Activated CD8-positive, alpha-beta T cell treated with anti-CD3 and anti-CD28 coated beads, Interleukin-2, amount 10 ng/mL, durations not matched to agents 7 days and 5 days (primary cell): ENCODE measurements around the gene TBC1D17. TPM values are rescaled to one million over a fixed set of nuclear protein-coding genes. Genes with fewer than 3 reads are reported as not detected.

Experiments used
- ATAC-seq: fragments of 150-1000 bp; cut with Tn5 transposase; one replicate; pipeline ENCODE4 v1.10.0; 2021; ENCODE audit warnings: moderate library complexity
- CTCF ChIA-PET: fragments of 350-600 bp; sonication (Branson Sonifier 250); formaldehyde crosslinking; loops from one replicate; lab custom pipeline; 2021; ENCODE audit warnings: antibody characterized with exemption; lab: Charles Lee
- POLR2A ChIA-PET: fragments of 350-600 bp; sonication (Branson Sonifier 250); formaldehyde crosslinking; loops from one replicate; lab custom pipeline; 2021; ENCODE audit warnings: antibody characterized with exemption; lab: Charles Lee
- DNase-seq: peaks from one replicate; pipeline ENCODE4 v3.0.0-alpha.2; 2020
- H3K27ac Mint-ChIP-seq: one replicate; pipeline ENCODE4 v1.8.0; 2021; ENCODE audit warnings: mild to moderate bottlenecking, mixed read lengths
- H3K27me3 Mint-ChIP-seq: one replicate; pipeline ENCODE4 v1.8.0; 2021; ENCODE audit warnings: low read depth, mixed read lengths
- H3K36me3 Mint-ChIP-seq: one replicate; pipeline ENCODE4 v1.8.0; 2021; ENCODE audit warnings: low read depth, mixed read lengths
- H3K4me1 Mint-ChIP-seq: one replicate; pipeline ENCODE4 v1.8.0; 2021; ENCODE audit warnings: low read depth, mixed read lengths
- H3K4me3 Mint-ChIP-seq: one replicate; pipeline ENCODE4 v1.8.0; 2021; ENCODE audit warnings: mild to moderate bottlenecking, mixed read lengths
- H3K9me3 Mint-ChIP-seq: one replicate; pipeline ENCODE4 v1.8.0; 2022; ENCODE audit warnings: mixed read lengths; ENCODE audit not compliant: insufficient read depth
- microRNA-seq: library from miRNA; unstranded; fragments of <30 nt; microRNA quantifications from one replicate; pipeline ENCODE4 v1.2.0, GENCODE V29; 2022
- total RNA-seq, 2 experiments: library from RNA; stranded (reverse); gene quantifications; one replicate each; pipeline ENCODE4 v1.2.3, GENCODE V29; 2021

The TBC1D17 gene
- total RNA-seq, 2 experiments from 2014 or later: 28.6 to 30.8 TPM

GRCh38 chr19:49929611-49930482 lies 52.3 kb downstream of the TBC1D17 start:
- DNase-seq: peak; percentile 97
- ATAC-seq: peak; percentile 84
- H3K9me3 Mint-ChIP-seq: no peaks in the 10 kb centered on the region
- H3K27ac Mint-ChIP-seq: peak overlapping the region; percentile 99
- H3K36me3 Mint-ChIP-seq: peaks cover 52% of the 10 kb centered on the region
- CTCF ChIA-PET: interaction anchor here (1.0 to 3.3 kb wide), 3 partner anchors 8 to 96 kb away, joined by 3 to 11 read pairs (median 3); partner anchors contain the start of genes VRK3 and ZNF473
- no peaks in the 10 kb centered on the region for H3K27me3 Mint-ChIP-seq
- POLR2A ChIA-PET: interaction anchor here (0.8 to 2.5 kb wide), 17 partner anchors 11 to 875 kb away, joined by 3 to 27 read pairs (median 4); partner anchors contain the start of genes AKT1S1, AP2A1, IL4I1 and SCAF1
- peaks cover 70% of the 10 kb centered on the region for H3K4me1 Mint-ChIP-seq
- peak overlapping the region; percentile 97 for H3K4me3 Mint-ChIP-seq

DNA sequence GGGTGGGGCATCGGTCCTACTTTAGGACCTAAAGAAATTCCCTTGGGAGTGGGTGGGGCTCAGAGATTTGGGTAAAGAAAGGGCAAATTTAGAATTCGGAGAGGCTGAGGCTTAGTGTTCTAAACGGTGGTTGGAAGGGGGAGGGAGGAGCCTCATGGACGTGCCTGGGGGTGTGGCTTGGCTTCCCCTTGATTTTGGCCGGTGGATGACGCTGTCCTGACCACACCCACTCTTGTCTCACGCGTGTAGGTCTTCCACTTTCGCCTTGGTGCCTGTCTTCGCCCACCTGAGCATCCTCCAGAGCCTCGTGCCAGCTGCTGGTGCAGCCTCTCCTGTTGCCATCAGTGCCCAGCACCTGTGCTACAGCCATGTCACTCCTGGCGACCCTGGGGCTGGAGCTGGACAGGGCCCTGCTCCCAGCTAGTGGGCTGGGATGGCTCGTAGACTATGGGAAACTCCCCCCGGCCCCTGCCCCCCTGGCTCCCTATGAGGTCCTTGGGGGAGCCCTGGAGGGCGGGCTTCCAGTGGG lies 53.0 kb downstream of the TBC1D17 start:
- Mint-ChIP-seq H3K27me3 (no peaks in the 10 kb centered on the region), H3K4me1 (peaks cover 65% of the 10 kb centered on the region), H3K36me3 (peaks cover 49% of the 10 kb centered on the region), H3K9me3 (no peaks in the 10 kb centered on the region), H3K4me3 (peak overlapping the region; percentile 97), H3K27ac (peak overlapping the region; percentile 30)
- DNase-seq (peak; percentile 26), ATAC-seq (no peak)
- ChIA-PET POLR2A (interaction anchor here (1.1 to 2.5 kb wide), 3 partner anchors 19 to 205 kb away, joined by 3 to 16 read pairs (median 14); partner anchors contain the start of genes AKT1S1 and TBC1D17), CTCF (interaction anchor here (1.0 kb wide), 1 partner anchor 67 kb away, joined by 3 read pairs; no protein-coding TSS in a partner anchor)

DNA sequence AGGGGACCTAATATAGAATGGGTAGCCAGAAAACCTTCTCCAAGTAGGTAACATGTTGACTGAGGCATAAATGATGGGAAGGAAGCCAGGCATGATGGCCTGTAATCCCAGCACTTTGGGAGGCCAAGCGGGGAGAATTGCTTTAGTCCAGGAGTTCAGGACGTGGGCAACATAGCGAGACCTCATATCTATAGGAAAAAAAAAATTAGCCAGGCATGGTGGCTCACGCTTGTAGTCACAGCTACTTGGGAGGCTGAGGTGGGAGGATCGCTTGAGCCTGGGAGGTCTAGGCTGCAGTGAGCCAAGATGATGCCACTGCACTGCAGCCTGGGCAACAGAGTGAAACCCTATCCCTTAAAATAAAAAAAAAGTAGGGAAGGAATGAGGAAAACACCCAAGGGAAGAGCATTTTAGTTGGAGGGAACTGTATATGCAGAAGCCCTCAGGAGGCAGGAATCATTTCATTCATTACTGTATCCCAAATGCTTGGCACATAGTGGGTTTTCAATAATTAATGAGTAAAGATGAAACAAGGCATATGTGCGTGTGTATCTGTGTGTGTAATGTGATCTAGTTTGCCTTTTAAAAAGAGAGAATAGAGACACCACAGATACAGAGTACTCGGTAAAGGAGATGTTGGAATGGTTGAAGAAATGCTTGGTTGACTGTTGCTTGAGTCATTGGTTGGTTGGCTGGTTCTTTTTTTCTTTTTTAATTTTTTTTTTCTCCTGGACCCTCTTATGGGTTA lies 54.0 kb downstream of the TBC1D17 start:
- Mint-ChIP-seq H3K4me1 (peaks cover 61% of the 10 kb centered on the region), H3K9me3 (no peaks in the 10 kb centered on the region), H3K4me3 (peak overlapping the region; percentile 19), H3K36me3 (peaks cover 44% of the 10 kb centered on the region), H3K27me3 (peaks cover 3% of the 10 kb centered on the region), H3K27ac (peak overlapping the region; percentile 3)
- ChIA-PET CTCF (no interaction called here), POLR2A (no interaction called here)
- DNase-seq (no peak), ATAC-seq (no peak)

DNA sequence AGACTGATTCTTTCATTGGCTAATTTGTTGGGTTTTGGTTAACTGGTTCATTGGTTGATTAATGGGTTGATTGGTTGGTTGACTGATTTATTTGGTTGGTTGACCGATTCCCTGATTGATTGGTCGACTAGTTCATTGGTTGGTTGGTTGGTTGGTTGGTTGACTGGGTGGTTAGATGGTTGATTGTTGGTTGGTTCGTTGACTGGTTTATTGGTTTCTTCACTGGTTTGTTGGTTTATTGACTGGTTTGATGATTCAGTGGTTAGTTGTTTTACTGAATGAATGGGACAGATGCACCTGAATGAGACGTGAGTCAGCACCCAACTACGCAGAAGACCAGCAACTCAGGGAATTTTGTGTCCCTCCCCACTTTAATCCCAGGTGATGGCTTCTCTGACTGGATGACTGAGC lies 54.5 kb downstream of the TBC1D17 start:
- Mint-ChIP-seq H3K36me3 (peaks cover 40% of the 10 kb centered on the region), H3K4me3 (peak overlapping the region; percentile 19), H3K27ac (peak overlapping the region; percentile 22), H3K27me3 (peaks cover 5% of the 10 kb centered on the region), H3K9me3 (no peaks in the 10 kb centered on the region), H3K4me1 (peaks cover 56% of the 10 kb centered on the region)
- POLR2A ChIA-PET: no interaction called here
- ATAC-seq (no peak), DNase-seq (no peak)
- CTCF ChIA-PET: no interaction called here

DNA sequence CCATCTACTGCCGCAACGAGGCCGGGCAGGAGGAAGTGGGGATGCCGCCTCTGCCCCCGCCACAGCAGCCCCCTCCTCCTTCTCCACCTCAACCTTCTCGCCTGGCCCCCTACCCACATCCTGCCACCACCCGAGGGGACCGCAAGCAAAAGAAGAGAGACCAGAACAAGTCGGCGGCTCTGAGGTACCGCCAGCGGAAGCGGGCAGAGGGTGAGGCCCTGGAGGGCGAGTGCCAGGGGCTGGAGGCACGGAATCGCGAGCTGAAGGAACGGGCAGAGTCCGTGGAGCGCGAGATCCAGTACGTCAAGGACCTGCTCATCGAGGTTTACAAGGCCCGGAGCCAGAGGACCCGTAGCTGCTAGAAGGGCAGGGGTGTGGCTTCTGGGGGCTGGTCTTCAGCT lies 55.2 kb downstream of the TBC1D17 start:
- peaks cover 53% of the 10 kb centered on the region for H3K4me1 Mint-ChIP-seq
- peak overlapping the region; percentile 48 for H3K4me3 Mint-ChIP-seq
- H3K9me3 Mint-ChIP-seq: no peaks in the 10 kb centered on the region
- ATAC-seq (no peak), DNase-seq (peak; percentile 74)
- ChIA-PET CTCF (interaction anchor here (1.5 to 7.0 kb wide), 2 partner anchors 22 to 52 kb away, joined by 3 to 40 read pairs; no protein-coding TSS in a partner anchor), POLR2A (interaction anchor here (0.6 to 1.2 kb wide), 3 partner anchors 10 to 36 kb away, joined by 3 read pairs; partner anchors contain the start of gene IL4I1)
- H3K27me3 Mint-ChIP-seq: peaks cover 5% of the 10 kb centered on the region
- H3K27ac Mint-ChIP-seq: peak overlapping the region; percentile 81
- peaks cover 33% of the 10 kb centered on the region for H3K36me3 Mint-ChIP-seq

GRCh38 chr19:49933643-49934042 lies 56.1 kb downstream of the TBC1D17 start:
- POLR2A ChIA-PET: interaction anchor here (0.9 to 1.2 kb wide), 2 partner anchors 9 to 37 kb away, joined by 3 read pairs; partner anchors contain the start of gene IL4I1
- H3K9me3 Mint-ChIP-seq: no peaks in the 10 kb centered on the region
- H3K36me3 Mint-ChIP-seq: peaks cover 26% of the 10 kb centered on the region
- no peak for ATAC-seq
- CTCF ChIA-PET: interaction anchor here (1.5 to 7.0 kb wide), 2 partner anchors 21 to 52 kb away, joined by 3 to 40 read pairs; no protein-coding TSS in a partner anchor
- H3K27me3 Mint-ChIP-seq: peaks cover 5% of the 10 kb centered on the region
- DNase-seq: no peak
- H3K4me3 Mint-ChIP-seq: no peak overlapping the region
- H3K4me1 Mint-ChIP-seq: peaks cover 46% of the 10 kb centered on the region
- no peak overlapping the region for H3K27ac Mint-ChIP-seq

- ChIA-PET POLR2A (no interaction called here), CTCF (interaction anchor here (7.0 kb wide), 1 partner anchor 49 kb away, joined by 40 read pairs; no protein-coding TSS in a partner anchor)
- H3K27me3 Mint-ChIP-seq: peaks cover 5% of the 10 kb centered on the region
- H3K27ac Mint-ChIP-seq: no peak overlapping the region
- no peak for DNase-seq
- ATAC-seq: no peak
- no peaks in the 10 kb centered on the region for H3K9me3 Mint-ChIP-seq
- peaks cover 39% of the 10 kb centered on the region for H3K4me1 Mint-ChIP-seq
- peaks cover 10% of the 10 kb centered on the region for H3K36me3 Mint-ChIP-seq
- H3K4me3 Mint-ChIP-seq: no peak overlapping the region
Observed at GRCh38 chr19:49936549-49936948, 59.0 kb downstream of the TBC1D17 start.

DNA sequence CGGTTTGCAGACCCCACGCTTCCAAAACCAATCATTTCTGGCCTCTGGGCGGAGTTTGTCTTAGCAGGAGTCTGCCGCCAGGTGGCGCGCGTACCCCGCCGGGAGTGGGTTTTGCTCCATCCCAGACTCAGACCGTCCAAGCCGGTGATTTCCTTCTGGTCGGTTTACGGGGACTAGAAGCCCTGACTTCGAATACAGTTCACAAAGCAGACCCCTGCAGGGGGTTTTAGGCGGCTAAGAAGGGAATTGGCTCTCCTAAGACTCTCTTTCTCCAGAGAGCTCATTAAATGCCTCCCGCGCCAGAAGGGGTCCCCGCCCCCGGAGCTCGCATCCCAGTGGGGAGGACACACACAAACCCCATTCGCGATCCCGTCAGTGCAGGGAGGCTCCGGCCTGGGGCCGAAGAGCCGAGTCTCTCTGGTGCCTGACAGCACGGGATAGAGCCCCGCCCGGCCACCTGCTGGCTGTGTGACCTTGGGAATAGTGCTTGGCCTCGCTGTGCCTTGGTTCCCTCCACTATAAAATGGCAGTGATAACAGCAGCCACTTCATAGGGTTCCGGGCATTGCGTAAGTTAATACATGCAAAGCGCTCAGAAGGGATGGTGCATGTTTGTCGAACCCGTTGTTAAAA lies 60.4 kb downstream of the TBC1D17 start:
- H3K4me3 Mint-ChIP-seq: no peak overlapping the region
- peak; percentile 83 for DNase-seq
- CTCF ChIA-PET: interaction anchor here (0.7 to 7.0 kb wide), 12 partner anchors 9 to 198 kb away, joined by 3 to 40 read pairs (median 6); partner anchors contain the start of genes ATF5 and NUP62

More for the DNA sequence above, 60.4 kb downstream of the TBC1D17 start:
- peaks cover 8% of the 10 kb centered on the region for H3K27me3 Mint-ChIP-seq
- peak; percentile 71 for ATAC-seq
- H3K9me3 Mint-ChIP-seq: no peaks in the 10 kb centered on the region
- POLR2A ChIA-PET: no interaction called here
- no peak overlapping the region for H3K27ac Mint-ChIP-seq
- H3K4me1 Mint-ChIP-seq: peaks cover 28% of the 10 kb centered on the region
- H3K36me3 Mint-ChIP-seq: peaks cover 3% of the 10 kb centered on the region

Small RNA genes lying within 50 kb of the gene (microRNA-seq; reads per million reads assigned to microRNA genes)
- gene MIR4749: 1.7 reads per million
- not detected for gene MIR4750
- 1.7 reads per million for gene MIR6800

Other genes starting within 250 kb of the TBC1D17 start
- 1 to 10 TPM; 8.1 to 8.4 TPM for gene RRAS, start 237.6 kb upstream of the TBC1D17 start, total RNA-seq
- 10 to 100 TPM; 61.0 to 64.1 TPM for gene SCAF1, start 235.5 kb upstream of the TBC1D17 start, total RNA-seq
- 100 to 1,000 TPM; 133 to 137 TPM for gene IRF3, start 211.8 kb upstream of the TBC1D17 start, total RNA-seq
- gene BCL2L12, start 211.8 kb upstream of the TBC1D17 start, total RNA-seq: 10 to 100 TPM; 84.7 to 87.7 TPM
- gene PRMT1, start 200.4 kb upstream of the TBC1D17 start, total RNA-seq: 100 to 1,000 TPM; 160 to 169 TPM
- gene ADM5, start 188.1 kb upstream of the TBC1D17 start, total RNA-seq: 1 to 10 TPM; 4.4 to 4.5 TPM
- under 1 TPM; 0.52 to 0.82 TPM for gene CPT1C, start 186.6 kb upstream of the TBC1D17 start, total RNA-seq
- 1 to 10 TPM; 1.1 to 1.5 TPM for gene TSKS, start 114.4 kb upstream of the TBC1D17 start, total RNA-seq
- 10 to 100 TPM; 88.1 to 96.4 TPM for gene AP2A1, start 110.7 kb upstream of the TBC1D17 start, total RNA-seq
- gene FUZ, start 64.4 kb upstream of the TBC1D17 start, total RNA-seq: 10 to 100 TPM; 23.1 to 24.2 TPM
- gene MED25, start 59.4 kb upstream of the TBC1D17 start, total RNA-seq: 10 to 100 TPM; 59.9 to 62.2 TPM
- 10 to 100 TPM; 78.8 to 94.3 TPM for gene PTOV1, start 26.5 kb upstream of the TBC1D17 start, total RNA-seq
- gene PNKP, start 10.1 kb upstream of the TBC1D17 start, total RNA-seq: 100 to 1,000 TPM; 113 to 120 TPM
- 10 to 100 TPM; 15.6 to 16.4 TPM for gene AKT1S1, start 347 bp upstream of the TBC1D17 start, total RNA-seq
- 1 to 10 TPM; 1.2 to 1.6 TPM for gene IL4I1, start 19.2 kb downstream of the TBC1D17 start, total RNA-seq
- 1 to 10 TPM; 7.1 to 9.3 TPM for gene ATF5, start 51.5 kb downstream of the TBC1D17 start, total RNA-seq
- gene NUP62, start 51.8 kb downstream of the TBC1D17 start, total RNA-seq: 100 to 1,000 TPM; 116 to 122 TPM
- not detected for gene SIGLEC11, start 83.5 kb downstream of the TBC1D17 start, total RNA-seq
- 10 to 100 TPM; 67.7 to 74.8 TPM for gene VRK3, start 147.7 kb downstream of the TBC1D17 start, total RNA-seq
- gene ZNF473, start 148.3 kb downstream of the TBC1D17 start, total RNA-seq: 1 to 10 TPM; 8.3 to 9.0 TPM